ENCODE results near the gene SHROOM3.

GRCh38 chr4:76679691-76680090 is 244.7 kb downstream of the SHROOM3 start:
- TF ChIP-seq, protein P1, sequence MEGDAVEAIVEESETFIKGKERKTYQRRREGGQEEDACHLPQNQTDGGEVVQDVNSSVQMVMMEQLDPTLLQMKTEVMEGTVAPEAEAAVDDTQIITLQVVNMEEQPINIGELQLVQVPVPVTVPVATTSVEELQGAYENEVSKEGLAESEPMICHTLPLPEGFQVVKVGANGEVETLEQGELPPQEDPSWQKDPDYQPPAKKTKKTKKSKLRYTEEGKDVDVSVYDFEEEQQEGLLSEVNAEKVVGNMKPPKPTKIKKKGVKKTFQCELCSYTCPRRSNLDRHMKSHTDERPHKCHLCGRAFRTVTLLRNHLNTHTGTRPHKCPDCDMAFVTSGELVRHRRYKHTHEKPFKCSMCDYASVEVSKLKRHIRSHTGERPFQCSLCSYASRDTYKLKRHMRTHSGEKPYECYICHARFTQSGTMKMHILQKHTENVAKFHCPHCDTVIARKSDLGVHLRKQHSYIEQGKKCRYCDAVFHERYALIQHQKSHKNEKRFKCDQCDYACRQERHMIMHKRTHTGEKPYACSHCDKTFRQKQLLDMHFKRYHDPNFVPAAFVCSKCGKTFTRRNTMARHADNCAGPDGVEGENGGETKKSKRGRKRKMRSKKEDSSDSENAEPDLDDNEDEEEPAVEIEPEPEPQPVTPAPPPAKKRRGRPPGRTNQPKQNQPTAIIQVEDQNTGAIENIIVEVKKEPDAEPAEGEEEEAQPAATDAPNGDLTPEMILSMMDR (IDR thresholded peaks at IDR 0.05) = no peak
- TF ChIP-seq EZH2 (IDR thresholded peaks at IDR 0.05; ENCODE audit: borderline replicate concordance, insufficient read depth, low read depth, low read length, poor library complexity, severe bottlenecking) = no peak
